GM18868 (cell line): ENCODE results near the gene LARP1.
"Not testable (repeated sequence)": the region's sequence is repeated elsewhere in the genome, so short reads cannot be mapped to it uniquely, and the experiment has no call there.

Experiments
- ATAC-seq: cut with Tn5 transposase; IDR thresholded peaks from one replicate; pipeline ENCODE4 v1.9.1; 2021; ENCODE audit warnings: mild to moderate bottlenecking, moderate library complexity; ENCODE audit not compliant: unreplicated experiment

The LARP1 gene

GRCh38 chr5:154755361-154756008 lies at the start of gene LARP1:
Gene LARP1, plus strand, starts transcription at chr5:154755377. Its CDS starts 381 bp downstream, at chr5:154755758.
- ATAC-seq = peak; percentile 8

DNA sequence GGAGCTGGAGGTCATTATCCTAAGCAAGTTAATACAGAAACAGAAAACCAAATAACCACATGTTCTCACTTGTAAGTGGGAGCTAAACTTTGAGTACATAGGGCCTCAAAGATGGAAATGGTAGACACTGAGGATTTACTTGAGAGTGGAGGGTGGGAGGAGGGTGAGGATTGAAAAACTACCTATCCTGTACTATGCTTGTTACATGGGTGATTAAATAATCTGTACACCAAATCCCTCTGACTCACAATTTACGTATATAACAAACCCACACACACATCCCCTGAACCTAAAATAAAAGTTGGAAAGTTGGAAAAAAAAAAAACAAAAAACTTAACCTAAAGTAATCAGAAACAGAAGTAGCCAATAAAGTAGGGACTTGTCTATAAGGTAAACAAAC lies 48.8 kb upstream of the LARP1 start:
- ATAC-seq = no peak

- ATAC-seq = no peak
Observed at GRCh38 chr5:154707641-154708040, 47.5 kb upstream of the LARP1 start.

- no peak for ATAC-seq
Observed at GRCh38 chr5:154708207-154708606, 47.0 kb upstream of the LARP1 start.

- no peak for ATAC-seq
Observed at GRCh38 chr5:154708846-154709245, 46.3 kb upstream of the LARP1 start.

DNA sequence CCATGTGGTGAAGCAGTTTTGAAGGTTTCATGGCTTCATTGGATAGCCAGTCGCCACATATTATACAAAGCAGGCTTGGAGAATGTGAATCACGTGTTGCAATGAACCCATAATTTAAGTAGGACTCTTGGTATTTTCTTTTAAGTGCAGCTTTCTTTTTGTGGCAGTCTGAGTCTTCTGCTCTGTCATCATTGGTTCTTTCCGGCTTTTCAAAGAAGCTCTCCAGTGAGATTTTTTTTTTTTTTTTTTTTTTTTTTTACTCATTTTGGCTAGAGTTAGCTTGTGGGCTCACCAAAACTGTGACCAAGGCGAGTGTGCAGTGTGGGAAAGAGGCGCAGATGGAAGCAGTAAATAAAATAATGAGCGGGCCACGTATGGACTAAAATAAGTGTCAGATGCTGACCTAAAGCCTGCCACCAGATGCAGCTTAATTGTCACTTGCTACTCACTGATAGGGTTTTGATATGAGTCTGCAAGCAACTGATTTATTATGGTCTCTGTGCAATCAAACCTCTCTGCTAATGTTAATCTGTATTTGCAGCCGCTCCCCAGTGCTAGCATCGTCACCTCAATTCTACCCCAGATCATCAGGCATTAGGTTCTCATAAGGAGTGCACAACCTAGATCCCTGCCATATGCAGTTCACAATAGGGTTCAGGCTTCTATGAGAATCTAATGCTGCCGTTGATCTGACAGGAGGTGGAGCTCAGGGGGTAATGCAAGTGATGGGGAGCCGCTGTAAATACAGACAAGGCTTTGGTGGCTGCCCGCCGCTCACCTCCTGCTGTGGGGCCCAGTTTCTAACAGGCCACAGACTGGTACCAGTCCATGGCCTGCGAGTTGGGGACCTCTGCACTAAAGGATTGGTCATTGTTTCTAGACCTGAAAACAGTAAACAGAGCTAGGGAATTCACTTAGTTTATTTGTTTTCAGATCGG lies 45.5 kb upstream of the LARP1 start:
- ATAC-seq = no peak

DNA sequence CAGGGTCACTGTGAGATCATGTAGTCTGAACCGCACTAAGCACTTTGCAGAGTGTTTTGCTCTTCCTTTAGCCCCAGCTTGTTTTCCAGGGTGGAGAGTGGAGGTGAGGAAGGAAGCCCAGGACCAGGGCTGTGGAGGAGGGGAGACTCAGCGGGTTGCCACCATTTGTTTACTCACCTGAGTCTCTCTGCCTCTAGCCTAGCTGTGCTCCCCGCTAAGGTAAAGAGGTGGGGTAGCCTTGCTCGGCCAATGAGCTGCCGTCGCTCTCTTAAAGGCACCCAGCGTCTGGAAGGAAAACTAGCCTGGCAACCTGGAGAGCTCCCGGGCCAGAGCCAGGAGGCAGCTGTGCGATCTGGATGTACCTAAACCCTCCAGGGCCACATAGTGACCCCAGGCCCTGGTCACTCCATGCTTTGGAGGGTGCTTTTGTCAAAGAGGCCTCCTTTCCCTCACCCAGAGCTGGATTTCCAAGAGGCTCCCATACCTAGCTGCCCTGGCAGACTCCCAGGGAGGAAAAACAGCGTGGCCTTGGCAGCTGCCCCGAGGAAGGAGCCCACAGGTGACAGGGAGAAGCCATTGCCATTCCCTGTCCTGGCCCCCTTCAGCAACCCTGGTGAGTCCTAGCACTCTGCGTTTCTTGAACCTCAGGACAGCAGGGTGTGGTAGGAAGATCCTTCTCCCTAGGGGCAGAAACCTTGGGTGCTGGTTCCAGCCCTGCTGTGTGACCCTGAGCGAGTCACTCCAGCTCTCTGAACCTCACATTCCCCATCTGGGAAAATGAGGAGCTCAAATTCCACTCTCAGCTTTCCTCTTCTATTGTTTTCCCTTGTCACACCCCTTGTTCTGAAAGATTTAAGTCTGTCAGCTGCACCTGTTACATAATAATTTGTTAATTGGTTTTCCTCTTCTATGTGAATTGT lies 42.4 kb upstream of the LARP1 start:
- ATAC-seq = no peak

DNA sequence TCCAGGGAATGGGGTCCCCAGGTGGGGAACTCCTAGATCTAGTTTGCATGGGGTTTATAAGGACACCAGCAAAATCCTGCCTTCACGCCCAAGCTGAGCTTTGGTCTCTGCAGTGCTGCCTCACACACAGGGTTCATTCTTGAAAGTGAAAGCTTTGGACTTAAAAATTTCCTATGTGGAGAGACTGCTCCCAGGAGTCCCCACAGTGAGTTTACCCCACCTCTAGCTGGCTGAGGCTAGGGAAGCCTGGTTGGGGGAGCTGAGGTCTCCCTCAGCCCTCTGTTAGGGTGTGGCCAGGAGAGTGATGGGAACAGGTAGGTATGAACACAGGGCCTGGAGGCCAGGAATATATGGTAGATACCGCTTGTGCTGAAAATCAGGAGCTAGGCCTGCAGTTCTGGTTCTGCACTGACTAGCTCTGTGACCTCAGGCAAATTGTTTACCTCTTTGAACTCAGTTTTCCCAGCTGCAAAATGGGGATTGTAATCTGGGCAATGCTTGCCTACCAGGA lies 41.5 kb upstream of the LARP1 start:
- ATAC-seq = no peak

DNA sequence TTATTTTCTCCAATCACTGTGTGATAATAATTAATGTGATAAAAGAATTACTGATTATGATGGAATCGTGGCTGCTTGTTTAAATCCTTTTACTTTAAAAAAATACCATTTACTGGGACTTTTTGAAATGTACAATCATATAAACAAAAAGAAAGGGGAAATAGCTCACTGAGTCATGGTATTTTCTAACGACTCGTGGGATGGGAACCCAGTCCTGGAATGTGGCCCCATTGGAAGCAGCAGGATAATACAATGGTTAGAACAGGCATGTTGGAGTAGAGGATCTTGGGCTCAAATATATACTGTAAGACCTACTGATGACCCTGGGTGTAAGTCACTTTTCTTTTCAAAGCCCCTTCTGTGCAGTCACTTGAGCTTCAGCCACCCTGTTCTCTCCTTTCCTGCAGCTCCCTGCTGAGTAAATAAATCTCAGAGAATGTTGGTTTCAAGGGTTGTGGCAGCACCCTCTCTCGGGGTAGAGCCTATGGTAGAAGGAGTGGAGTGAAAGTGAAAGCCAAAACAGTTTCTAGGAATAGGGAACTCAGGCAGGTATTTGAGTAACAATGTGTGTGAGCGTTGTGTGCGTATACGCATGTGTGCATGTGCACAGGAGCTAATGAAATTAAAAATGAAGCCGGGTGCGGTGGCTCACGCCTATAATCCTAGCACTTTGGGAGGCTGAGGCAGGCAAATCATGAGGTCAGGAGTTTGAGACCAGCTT lies 40.8 kb upstream of the LARP1 start:
- peak; percentile 96 for ATAC-seq

DNA sequence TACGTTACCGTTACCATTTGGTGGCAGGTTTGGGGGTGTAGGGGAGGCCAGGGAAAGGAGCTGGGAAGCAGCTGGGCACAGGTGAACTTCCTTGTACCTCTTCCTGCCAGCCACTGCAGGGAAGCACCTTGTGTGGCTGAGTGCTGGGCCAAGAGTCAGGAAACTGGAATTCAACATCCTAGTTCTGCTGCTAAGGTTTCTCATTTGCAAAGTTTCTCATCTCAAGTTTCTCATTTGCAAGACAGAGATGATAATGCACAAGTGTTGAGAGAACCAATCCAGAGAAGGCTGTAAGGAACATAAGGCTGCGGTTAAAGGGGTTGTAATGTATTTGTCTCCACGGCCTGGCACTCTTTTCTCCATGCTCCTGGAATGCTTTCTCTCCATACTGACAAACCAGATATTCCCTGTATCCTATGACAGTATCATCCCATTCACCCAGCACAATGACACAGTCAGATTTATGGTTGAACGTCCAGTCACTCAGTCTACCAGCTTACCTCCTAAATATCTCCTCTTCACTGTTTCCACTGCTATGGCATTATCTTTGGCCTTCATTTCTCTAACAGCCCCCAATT lies 33.6 kb upstream of the LARP1 start:
- no peak for ATAC-seq

GRCh38 chr5:154722097-154722496 lies 33.1 kb upstream of the LARP1 start:
- ATAC-seq = no peak

DNA sequence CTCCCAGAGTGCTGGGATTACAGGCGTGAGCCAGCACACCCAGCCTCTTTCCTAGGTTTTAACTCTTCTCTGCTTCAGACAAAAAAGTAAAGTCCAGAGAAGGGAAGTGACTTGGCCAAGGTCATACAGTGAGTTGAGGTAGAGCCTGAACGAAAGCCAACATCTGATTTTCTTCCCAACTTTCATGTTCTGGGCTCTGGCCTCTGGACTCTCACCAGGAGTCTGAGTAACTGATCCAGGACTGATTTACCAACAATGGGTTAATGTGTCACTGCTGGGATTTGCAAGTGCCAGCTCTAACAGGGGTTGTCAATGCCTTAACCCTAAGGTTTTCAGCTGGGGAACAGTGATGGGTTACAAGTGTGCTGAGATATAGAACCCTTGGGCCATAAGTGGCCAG lies 32.2 kb upstream of the LARP1 start:
- ATAC-seq = no peak

GRCh38 chr5:154723740-154724505 lies 31.3 kb upstream of the LARP1 start:
- ATAC-seq = no peak

- ATAC-seq = no peak
Observed at GRCh38 chr5:154727361-154727760, 27.8 kb upstream of the LARP1 start.

DNA sequence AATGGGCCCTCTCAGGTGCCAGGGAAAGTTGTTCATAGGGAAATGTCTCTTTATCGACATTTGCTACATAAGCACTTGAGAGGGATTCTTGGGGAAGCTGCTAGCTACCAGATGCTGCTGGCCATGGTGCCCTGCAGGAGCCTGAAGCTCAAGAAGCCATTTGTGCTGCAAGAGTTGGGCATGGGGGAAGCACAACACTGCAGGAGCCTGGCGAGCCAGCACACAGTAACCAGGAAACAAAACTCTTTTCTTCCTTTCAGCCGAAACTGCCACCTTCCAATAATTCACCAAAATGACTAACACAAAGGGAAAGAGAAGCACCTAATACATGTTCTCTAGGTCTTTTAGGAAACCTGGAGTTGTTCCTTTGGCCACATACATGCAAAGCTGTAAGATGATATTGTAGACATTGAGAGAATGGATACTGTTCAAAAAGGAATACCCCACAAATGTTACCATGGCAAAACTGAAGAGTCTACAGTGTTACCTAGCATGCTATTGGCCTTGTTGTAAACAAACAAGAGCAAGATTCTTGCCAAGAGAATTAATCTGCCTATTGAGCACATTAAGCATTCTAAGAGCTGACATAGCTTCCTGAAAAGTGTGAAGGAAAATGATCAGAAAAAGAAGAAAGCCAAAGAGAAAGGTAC lies 26.1 kb upstream of the LARP1 start:
- no peak for ATAC-seq

- no peak for ATAC-seq
Observed at GRCh38 chr5:154729613-154730012, 25.6 kb upstream of the LARP1 start.

GRCh38 chr5:154730761-154731160 lies 24.4 kb upstream of the LARP1 start:
- ATAC-seq = not testable (repeated sequence)

DNA sequence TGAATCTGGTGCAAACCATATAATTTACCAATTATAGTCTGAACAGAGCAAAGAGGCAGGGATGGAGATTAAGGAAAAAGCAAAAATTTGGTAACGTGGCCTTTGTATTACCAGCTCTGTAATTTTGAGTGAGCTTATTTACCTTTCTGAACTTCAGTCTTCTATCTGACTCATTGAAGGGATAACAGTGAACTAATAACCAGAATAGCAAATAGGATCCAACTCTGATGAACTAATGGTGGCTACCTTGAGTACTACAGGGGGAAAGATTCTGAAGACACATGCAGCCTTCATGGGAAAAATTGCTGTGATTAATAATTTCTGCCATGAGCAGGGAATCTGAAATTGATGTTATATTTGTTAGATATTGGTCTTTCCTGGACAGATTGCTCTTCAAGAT lies 23.0 kb upstream of the LARP1 start:
- ATAC-seq = peak; percentile 40
